Diencephalon (tissue), 1 donor: ENCODE results near the gene HHIPL2. TPM values are rescaled to one million over a fixed set of nuclear protein-coding genes. Genes with fewer than 3 reads are reported as not detected.

Source experiments
- small RNA-seq: library from RNA; depleted of rRNA; stranded (forward); fragments of <200 nt; gene quantifications from one replicate; pipeline ENCODE3, GENCODE V24; 2014
- total RNA-seq: library from RNA; depleted of rRNA; stranded (reverse); fragments of >200 nt; gene quantifications from one replicate; pipeline ENCODE4 v1.2.3, GENCODE V29; 2014

The HHIPL2 gene
- 0.23 TPM for total RNA-seq

DNA sequence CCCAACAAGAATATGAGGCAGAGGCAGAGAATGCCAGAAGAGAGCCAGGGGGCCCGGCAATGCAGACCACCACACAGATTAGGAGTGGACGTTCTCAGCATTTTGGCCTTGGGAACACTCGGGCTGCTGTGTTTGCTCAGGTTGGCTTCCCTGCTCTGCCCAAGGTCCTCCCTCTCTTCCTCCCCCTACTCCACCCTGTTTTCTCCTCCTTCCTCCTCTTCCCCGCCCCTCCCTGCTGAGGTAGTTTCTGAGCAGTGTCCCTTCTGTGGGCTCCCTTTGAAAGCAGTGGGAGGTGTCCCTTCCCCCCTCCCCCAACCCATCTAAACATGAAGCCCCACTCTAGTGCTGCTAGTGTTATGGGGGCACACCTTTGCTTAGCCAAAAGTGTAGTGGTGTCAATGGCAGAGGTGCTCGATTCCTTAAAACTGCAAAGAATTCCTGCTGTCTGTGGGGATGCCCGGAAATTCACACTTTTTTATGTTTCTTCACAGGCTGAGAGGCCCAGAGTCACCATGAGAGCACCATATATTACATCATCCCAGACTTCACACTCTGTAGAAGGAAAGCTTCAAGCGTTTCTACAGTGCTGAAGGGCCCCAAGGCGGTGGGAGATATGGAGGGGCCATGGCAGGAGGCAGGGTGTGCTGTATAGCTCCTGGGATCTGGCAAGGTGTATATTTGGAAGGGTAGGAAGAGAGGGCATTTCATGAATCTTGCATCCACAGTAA, at the start of gene HHIPL2:
Gene HHIPL2, minus strand, starts transcription at position 161 of the 728 bp plus-strand sequence. Its CDS starts 60 bp downstream, at position 101.

DNA sequence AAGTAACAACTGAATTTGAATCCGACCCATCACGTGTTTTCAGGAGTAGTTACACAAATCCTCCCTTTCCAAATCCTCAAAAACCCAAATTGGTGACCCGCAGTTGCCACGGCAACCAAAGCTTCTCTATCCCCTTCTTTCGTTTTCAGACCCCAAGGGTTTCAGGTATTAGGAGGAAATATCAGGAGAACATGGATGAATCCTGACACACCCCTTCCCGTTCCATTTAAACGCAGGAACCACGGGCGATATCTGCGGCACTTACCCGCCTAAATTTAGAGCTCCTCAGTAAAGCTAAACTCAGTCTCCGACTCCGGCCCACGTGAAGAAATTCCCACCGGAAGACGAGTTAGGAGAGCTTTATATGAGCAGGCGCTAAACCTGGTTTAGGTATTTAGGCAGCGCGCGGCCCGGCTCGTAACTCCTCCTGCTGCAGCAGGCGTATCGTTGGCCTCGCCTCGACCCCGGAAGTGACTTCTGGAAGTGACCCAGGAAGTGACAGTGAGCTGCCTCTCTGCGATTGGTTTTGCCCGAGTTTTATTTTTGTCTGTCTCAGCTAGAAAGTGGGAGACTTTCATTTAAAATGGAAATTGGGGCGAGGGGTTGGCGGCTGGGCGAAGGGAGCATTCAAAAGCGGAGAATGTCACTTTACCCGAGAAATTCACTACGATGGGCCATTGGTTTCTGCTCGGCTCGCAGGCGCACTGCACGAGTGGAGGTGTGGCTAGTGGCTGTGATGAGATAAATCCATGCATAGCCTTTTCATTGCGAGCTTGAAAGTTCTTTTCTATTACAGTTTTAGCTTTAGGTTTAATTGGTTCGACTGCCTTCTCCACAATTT, 41.8 kb upstream of the HHIPL2 start, which contains the start of gene TAF1A:
Gene TAF1A, minus strand, starts transcription at position 472 of the 841 bp plus-strand sequence.

Small RNA genes within 50 kb of the gene (small RNA-seq; reads per million reads assigned to genes)
- not detected for gene RNU6-791P

Other genes starting within 250 kb of the HHIPL2 start
- 15.9 TPM for gene TAF1A, start 41.8 kb upstream of the HHIPL2 start, total RNA-seq
- 57.4 TPM for gene MIA3, start 70.0 kb upstream of the HHIPL2 start, total RNA-seq
- gene AIDA, start 164.4 kb upstream of the HHIPL2 start, total RNA-seq, result 50.3 TPM
- 56.3 TPM for gene BROX, start 164.5 kb upstream of the HHIPL2 start, total RNA-seq
- 0.23 TPM for gene FAM177B, start 189.1 kb upstream of the HHIPL2 start, total RNA-seq